Heart left ventricle (tissue), 16 donors: Measurements from ENCODE around the gene CASS4. TPM values are rescaled to one million over a fixed set of nuclear protein-coding genes. Genes with fewer than 3 reads are reported as not detected.

ENCODE experiments used
- ATAC-seq, 4 donors: fragments of 200-7000 bp; cut with Tn5 transposase; one replicate each; pipeline ENCODE4 v1.9.1; 2020 to 2022; ENCODE audit warnings: moderate library complexity in 4 of 4, mild to moderate bottlenecking in 3 of 4, moderate number of reproducible peaks in 1 of 4
- DNase-seq, 5 donors: peaks; one replicate each; pipeline ENCODE4 v3.0.0-alpha.2; 2020
- H3K27ac ChIP-seq, 12 donors: fragments of 200-600 bp; sonication (generic) in 4 of 12; one replicate each; pipeline versions ENCODE4 v1.5.0 to v1.8.0; 2016 to 2022; ENCODE audit warnings: mild to moderate bottlenecking in 2 of 12
- H3K27me3 ChIP-seq, 9 donors: fragments of 200-600 bp; sonication (generic) in 2 of 9; one replicate each; pipeline versions ENCODE4 v1.5.1 to v1.8.0; 2016 to 2022; ENCODE audit warnings: mild to moderate bottlenecking in 3 of 9
- H3K36me3 ChIP-seq, 9 donors: fragments of 200-600 bp; sonication (generic) in 2 of 9; one replicate each; pipeline versions ENCODE4 v1.5.0 to v1.8.0; 2018 to 2022; ENCODE audit warnings: mild to moderate bottlenecking in 2 of 9
- H3K4me1 ChIP-seq, 12 donors: fragments of 200-600 bp; sonication (generic) in 4 of 12; one replicate each; pipeline versions ENCODE4 v1.5.0 to v1.8.0; 2016 to 2022; ENCODE audit warnings: mild to moderate bottlenecking in 3 of 12
- H3K4me3 ChIP-seq, 12 donors: fragments of 200-600 bp; sonication (generic) in 4 of 12; one replicate each; pipeline versions ENCODE4 v1.5.0 to v1.8.0; 2017 to 2022; ENCODE audit warnings: mild to moderate bottlenecking in 9 of 12, moderate library complexity in 4 of 12
- H3K9me3 ChIP-seq, 12 donors: fragments of 200-600 bp; sonication (generic) in 4 of 12; one replicate each; pipeline versions ENCODE4 v1.5.0 to v1.8.0; 2016 to 2022; ENCODE audit warnings: mild to moderate bottlenecking in 1 of 12
- CTCF ChIP-seq, 12 donors: fragments of 200-600 bp; sonication (generic) in 4 of 12; IDR thresholded peaks; one replicate each; pipeline versions ENCODE4 v1.5.0 to v1.8.0; 2018 to 2022; ENCODE audit warnings: antibody characterized with exemption in 12 of 12, mild to moderate bottlenecking in 5 of 12
- POLR2A ChIP-seq, 2 donors: fragments of 450-650 bp; IDR thresholded peaks; one replicate each; pipeline ENCODE4 v1.6.1; 2017; ENCODE audit warnings: antibody characterized with exemption in 2 of 2, mild to moderate bottlenecking in 2 of 2, moderate library complexity in 2 of 2
- WGBS, 4 donors: extraction: QIAGEN DNeasy Blood & Tissue Kit in 2 of 4; methylation state at CpG; one replicate each; pipeline versions ENCODE4 v1.1.5 to v1.1.7; 2013 to 2018; 5-methylcytosine and 5-hydroxymethylcytosine counted together
- intact Hi-C, 10 donors: fragments of 100-400 bp; cut with DNase I; formaldehyde crosslinking; loops; one replicate each; pipeline versions ENCODE4 v1.11.1 to v1.14.2; 2022
- polyA plus RNA-seq, 2 donors: library from polyadenylated mRNA; stranded (reverse); fragments of 200-250 nt; gene quantifications; one replicate each; pipeline ENCODE4 v1.2.3, GENCODE V29; 2013
- total RNA-seq, 9 donors: library from RNA; depleted of rRNA in 2 of 9; stranded (reverse); fragments of >200 nt in 2 of 9; fragmentation: NEBNext Ultra II Directional in 3 of 9; extraction: Animal tissue kit (Norgen Biotek cat#: 25700) in 3 of 9; gene quantifications; one replicate each; pipeline versions ENCODE4 v1.1.0 to v1.2.4, GENCODE V29; 2016 to 2023
- donor health status: ischemic (EF 13 %, LVEDD 7.1; RV severe dilation, severe dysfunction).
- donor health status: healthy with polysubstance abuse.
- donor health status: DM: no; HTN: yes; CAD: no.
- donor health status: DM: no; HTN: no; CAD: no.
- donor health status: ischemic (EF 25% LVEDD 6.9; RV normal size, moderate dysfunction).
- donor health status: ischemic (EF 25% LVEDD 5.7; RV mildly dilated, moderate dysfunction).
- donor health status: healthy.
- donor health status: DM: yes; HTN: yes; CAD: no.
- donor health status: ischemic (EF 35%, LVEDD 5.7; RV mildly dilated, moderate dysfunction).
- donor health status: nonischemic (EF 11% LVEDD 7.7; RV severe dilation, severe dysfunction).
- donor health status: DM: yes; HTN: yes; CAD: no.
- donor health status: PGD.
- donor health status: ischemic (EF 29% LVEDD 5.4; RV normal size, mild dysfunction).
- donor health status: nonischemic (EF 23%, LVEDD 6.1; RV moderate dilation, normal function).

CASS4 gene
- total and polyA plus RNA-seq, 11 donors, result 0.07 to 3.8 (median 0.49) TPM

GRCh38 chr20:56445540-56445939 is 33.5 kb downstream of the CASS4 start:
- Histone ChIP-seq H3K9me3 (no peaks in the 10 kb centered on the region), H3K27me3 (no peaks in the 10 kb centered on the region), H3K4me3 (no peak overlapping the region), H3K27ac (no peak overlapping the region), H3K36me3 (peaks cover 0 to 6% (median 0%) of the 10 kb centered on the region in 9 donors), H3K4me1 (peaks cover 0 to 22% (median 0%) of the 10 kb centered on the region in 12 donors)
- no peak for TF ChIP-seq POLR2A (IDR thresholded peaks at IDR 0.05)
- no peak for TF ChIP-seq CTCF (IDR thresholded peaks at IDR 0.05)
- ATAC-seq, result no peak
- intact Hi-C loops, result no loop called here
- WGBS, 4 donors, result 92 to 95% (median 93%) methylated on average over 16 of the region's 16 CpGs
- no peak for DNase-seq

- H3K4me1 ChIP-seq, result peaks cover 0 to 11% (median 0%) of the 10 kb centered on the region in 12 donors
- intact Hi-C loops, result no loop called here
- DNase-seq (no peak), ATAC-seq (no peak)
- H3K9me3 ChIP-seq, result no peaks in the 10 kb centered on the region
- no peaks in the 10 kb centered on the region for H3K27me3 ChIP-seq
- H3K27ac ChIP-seq, result no peak overlapping the region
- H3K36me3 ChIP-seq, result peaks cover 0 to 18% (median 0%) of the 10 kb centered on the region in 9 donors
- TF ChIP-seq POLR2A (IDR thresholded peaks at IDR 0.05) (no peak), CTCF (IDR thresholded peaks at IDR 0.05) (no peak)
- no peak overlapping the region for H3K4me3 ChIP-seq
Observed at GRCh38 chr20:56447227-56447626, 35.2 kb downstream of the CASS4 start.

- intact Hi-C loops, result no loop called here
- no peaks in the 10 kb centered on the region for H3K9me3 ChIP-seq
- TF ChIP-seq CTCF (IDR thresholded peaks at IDR 0.05) (no peak), POLR2A (IDR thresholded peaks at IDR 0.05) (no peak)
- no peaks in the 10 kb centered on the region for H3K27me3 ChIP-seq
- DNase-seq (no peak), ATAC-seq (no peak)
- H3K27ac ChIP-seq, result no peak overlapping the region
- peaks cover 0 to 24% (median 0%) of the 10 kb centered on the region in 9 donors for H3K36me3 ChIP-seq
- H3K4me3 ChIP-seq, result no peak overlapping the region
- no peaks in the 10 kb centered on the region for H3K4me1 ChIP-seq
- 89 to 94% (median 92%) methylated on average over 5 of the region's 5 CpGs for WGBS, 4 donors
Observed at GRCh38 chr20:56449459-56449858, 37.4 kb downstream of the CASS4 start.

GRCh38 chr20:56451056-56451765 is 39.2 kb downstream of the CASS4 start:
- Histone ChIP-seq H3K36me3 (peaks cover 0 to 17% (median 0%) of the 10 kb centered on the region in 9 donors), H3K4me3 (no peak overlapping the region), H3K9me3 (no peaks in the 10 kb centered on the region), H3K27ac (no peak overlapping the region), H3K4me1 (peaks cover 0 to 5% (median 0%) of the 10 kb centered on the region in 12 donors), H3K27me3 (no peaks in the 10 kb centered on the region)
- TF ChIP-seq CTCF (IDR thresholded peaks at IDR 0.05) (no peak), POLR2A (IDR thresholded peaks at IDR 0.05) (no peak)
- intact Hi-C loops, result no loop called here
- 82 to 84% (median 84%) methylated on average over 13 of the region's 13 CpGs for WGBS, 4 donors
- ATAC-seq (no peak), DNase-seq (no peak)
